ENCODE results near the gene PPP2R5A.

PPP2R5A gene

GRCh38 chr1:212284744-212285684, at the start of gene PPP2R5A:
TSS of gene PPP2R5A (plus strand) at chr1:212285410. CDS start at chr1:212286111, 701 bp downstream.
- peak; percentile 99 for DNase-seq

DNA sequence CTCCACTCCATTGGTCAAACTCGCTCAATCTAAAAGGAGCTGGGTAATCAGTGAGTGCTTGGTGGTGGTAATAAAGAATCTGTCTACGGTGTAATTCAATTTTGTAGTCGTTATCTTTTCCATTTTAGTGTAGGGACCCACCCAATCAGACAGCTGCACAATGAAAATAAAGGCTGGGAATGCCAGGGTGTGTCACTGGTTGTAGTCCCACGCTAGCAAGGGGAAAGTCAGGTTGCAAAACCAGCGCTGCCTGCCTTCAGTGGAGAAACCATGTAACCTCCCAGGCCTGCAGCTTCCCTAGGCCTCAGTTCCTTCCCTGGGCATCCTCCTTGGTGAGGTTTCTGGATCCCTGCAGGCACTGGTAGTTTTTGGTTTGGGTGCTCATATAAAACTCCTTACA, 49.4 kb upstream of the PPP2R5A start:
- no peak for DNase-seq

DNA sequence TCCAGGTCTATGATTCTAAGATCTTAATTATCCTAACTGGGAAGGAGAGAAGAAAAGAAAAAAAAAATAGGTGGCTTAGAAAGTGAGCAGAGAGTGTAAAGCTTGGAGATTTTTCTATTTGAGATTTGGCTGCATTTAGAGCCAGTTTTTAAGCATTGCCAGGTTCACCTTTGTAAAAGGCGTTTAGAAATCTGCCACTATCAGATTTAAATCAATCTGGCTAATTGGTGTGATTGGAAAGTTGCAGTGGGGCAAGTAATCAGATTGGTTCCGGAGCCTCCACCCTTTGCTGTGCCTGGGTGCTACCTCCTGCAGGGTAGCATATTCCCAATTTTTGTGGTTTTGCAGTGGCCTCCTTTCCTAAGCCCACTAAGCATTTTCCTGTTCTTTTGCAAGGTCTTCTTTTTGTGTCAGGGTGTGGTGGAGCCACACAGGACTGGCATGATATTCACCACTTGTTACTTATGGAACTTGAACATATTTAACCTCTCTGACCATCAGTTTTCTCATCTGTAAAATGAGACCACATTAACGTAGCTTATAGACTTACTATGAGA, 48.5 kb upstream of the PPP2R5A start:
- no peak for DNase-seq

- no peak for DNase-seq
Measured at GRCh38 chr1:212237651-212238050, 47.6 kb upstream of the PPP2R5A start.

GRCh38 chr1:212238552-212238951, 46.7 kb upstream of the PPP2R5A start:
- DNase-seq: no peak

DNA sequence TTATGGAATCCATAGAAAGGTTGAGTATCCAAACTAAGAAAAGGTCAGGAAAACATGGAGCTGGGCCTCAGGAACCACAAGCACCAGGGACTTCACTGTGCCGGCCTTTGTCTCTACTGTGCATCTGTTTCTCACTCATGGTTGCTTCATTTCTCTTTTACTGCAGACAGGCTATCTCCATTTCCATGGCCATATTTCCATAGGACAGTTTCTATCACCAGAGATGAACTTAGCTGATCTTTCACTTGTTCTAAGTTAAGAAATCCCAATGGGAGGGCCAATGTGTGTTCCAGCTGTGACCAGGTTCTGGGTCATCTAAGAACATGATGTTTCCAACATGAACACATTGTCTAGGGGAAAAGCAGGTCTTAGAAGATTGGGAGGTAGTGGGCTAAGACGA, 43.7 kb upstream of the PPP2R5A start:
- DNase-seq: no peak

DNA sequence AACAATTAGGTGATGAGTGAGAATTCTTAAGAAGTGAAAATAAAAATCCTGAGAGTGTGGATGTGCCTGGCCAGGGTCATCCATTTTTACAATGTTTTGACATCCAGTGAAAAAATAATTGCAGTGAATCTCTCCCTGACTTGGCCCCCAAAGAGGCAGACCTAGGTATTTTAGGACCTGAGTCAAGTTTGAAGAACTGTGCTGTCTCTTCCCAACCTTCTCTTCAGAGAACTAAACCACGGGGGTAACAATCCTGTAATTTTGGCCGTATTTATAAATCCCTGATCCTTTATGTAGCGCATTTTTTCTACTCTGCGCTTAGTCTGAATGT, 43.3 kb upstream of the PPP2R5A start:
- no peak for DNase-seq

DNA sequence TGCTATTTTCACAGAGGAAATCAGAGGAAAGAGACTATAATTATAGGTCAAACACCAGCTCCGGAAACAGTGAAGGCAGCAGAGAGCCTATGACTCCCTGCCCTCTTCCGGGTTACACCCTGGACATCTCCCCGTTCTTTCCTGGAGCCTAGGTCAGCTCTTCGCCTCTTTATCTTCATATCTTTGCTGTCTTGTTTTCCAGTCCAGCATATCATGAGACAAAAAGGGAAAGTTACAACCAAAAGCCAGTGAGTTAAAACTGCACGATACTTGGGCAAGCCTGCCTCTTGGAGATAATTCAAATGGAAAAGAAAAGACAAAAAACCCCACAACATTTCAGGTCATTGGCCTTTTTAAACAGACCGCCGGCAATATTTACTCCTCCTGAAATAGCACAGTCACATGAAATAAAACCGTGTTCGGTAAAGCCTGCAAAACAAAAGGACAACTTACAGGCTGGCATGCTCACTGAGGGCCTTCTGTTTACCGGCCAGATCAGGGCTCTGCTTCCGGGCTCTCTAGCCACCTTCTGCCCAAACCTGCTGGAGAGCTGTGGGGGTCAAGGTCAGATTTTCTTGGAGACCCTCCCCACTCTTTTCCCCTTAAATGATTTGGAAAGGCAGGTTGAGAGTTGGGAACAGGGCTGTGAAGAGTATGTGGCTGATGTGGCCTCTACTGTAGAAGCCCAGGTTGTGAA, 42.8 kb upstream of the PPP2R5A start:
- DNase-seq: no peak

DNA sequence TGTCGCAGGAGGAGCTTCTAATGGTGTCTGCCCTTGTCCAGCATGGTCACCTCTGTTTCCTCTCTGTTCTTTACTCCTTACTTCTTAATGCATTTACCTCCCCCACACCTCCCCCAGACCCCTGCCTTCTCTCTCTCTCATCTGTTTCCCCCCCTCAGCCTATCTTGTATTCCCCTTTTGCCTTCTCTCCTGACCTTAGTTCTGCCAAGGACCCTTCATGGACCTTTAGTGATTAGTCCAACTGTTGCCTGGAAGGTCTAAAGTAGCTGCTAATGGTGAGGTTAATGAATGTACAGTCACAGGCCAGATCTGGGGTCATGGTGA, 42.3 kb upstream of the PPP2R5A start:
- no peak for DNase-seq

DNA sequence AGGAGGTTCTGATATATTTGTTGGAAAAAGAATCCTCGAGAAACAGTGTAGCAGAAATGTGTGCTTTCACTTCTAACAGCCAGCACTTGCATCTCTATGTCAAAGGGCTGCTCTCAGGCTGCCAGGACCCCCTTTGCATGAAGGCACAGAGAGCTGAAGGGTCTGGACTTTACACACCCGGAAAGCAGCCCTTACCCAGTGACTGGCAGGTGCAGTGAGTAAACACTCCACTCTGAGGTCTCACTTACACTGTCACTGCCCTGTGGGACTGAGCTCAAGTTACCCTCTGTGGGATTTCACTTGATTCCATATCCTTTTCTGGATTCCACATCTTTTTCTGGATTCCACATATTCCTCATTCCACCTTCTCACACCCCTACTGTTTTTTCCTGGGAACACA, 40.8 kb upstream of the PPP2R5A start:
- no peak for DNase-seq

DNA sequence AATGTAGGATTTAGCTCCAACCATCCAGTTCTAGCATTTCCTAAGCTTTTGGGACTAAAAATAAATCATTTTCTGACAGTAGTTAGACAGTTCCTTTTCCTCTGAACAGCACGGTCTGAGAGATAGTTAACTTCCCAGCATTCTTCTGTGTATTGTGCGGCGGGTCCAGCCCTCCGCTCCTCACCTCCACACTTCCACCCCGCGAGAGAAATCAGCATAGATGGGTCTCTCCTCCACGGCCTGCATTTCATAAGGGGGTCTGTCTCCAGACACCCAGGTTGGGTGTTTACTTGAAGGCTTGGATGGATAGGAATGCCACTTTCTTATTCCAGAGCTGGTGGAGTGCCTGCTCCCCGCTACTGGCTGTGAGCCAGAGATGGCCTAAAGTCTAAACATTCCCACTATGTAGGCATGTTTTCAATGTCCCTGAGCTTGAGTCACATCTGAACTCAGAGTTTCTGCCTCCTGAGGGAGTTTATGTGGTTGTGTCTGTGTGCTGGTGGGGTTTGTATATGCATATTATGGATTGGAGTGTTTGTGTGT, 38.0 kb upstream of the PPP2R5A start:
- no peak for DNase-seq

- DNase-seq: no peak
Measured at GRCh38 chr1:212247988-212248387, 37.2 kb upstream of the PPP2R5A start.

- DNase-seq: no peak
Measured at GRCh38 chr1:212254853-212255363, 30.3 kb upstream of the PPP2R5A start.

- DNase-seq: no peak
Measured at GRCh38 chr1:212255705-212256307, 29.4 kb upstream of the PPP2R5A start.

- DNase-seq: no peak
Measured at GRCh38 chr1:212256369-212256768, 28.8 kb upstream of the PPP2R5A start.

DNA sequence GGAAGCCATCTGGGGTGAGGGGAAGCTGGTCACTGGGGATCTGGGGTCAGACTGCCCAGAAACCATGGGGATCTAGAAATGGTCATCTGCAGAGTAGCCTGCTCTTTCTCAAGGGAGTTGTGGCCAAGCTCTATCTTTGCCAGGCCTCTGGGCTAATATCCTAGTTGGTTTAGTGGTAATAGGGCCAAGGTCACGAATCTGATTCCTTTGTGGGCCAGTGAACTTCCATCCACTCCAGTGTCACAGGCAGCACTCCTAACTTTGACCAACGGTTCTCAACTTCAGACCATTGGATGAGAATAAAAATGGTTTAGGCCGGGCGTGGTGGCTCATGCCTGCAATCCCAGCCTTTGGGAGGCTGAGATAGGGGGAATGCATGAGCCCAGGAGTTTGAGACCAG, 28.1 kb upstream of the PPP2R5A start:
- no peak for DNase-seq

DNA sequence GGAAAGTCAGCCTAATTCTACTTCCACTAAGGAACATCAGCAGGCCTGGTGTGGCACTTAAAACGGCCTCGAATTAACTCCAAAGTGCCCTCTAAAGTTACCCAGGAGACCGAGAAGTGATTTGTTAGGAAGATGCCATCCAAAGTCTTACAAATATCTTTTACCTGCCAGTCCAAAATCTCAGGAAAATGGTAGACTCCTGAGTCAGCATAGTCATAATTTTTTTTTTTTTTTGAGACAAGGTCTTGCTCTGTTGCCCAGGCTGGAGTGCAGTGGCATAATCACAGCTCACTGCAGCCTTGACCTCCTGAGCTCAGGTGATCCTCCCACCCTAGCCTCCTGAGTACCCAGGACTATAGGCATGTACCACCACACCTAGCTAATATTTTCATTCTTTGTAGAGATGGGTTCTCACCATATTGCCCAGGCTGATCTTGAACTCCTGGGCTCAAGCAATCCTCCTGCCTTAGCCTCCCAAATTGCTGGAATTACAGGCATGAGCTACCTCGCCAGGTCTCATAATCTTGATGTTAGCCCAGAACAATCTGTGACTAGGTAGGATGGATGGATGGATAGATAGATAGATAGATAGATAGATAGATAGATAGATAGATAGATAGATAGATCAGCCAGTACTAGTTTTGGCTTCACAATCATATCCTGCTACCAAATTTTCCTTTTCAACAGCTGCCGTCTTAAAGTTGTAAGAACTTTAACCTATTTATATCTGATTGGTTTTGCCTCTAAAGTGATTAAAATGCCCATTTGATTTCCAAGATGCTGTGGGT, 25.3 kb upstream of the PPP2R5A start:
- DNase-seq: no peak

DNA sequence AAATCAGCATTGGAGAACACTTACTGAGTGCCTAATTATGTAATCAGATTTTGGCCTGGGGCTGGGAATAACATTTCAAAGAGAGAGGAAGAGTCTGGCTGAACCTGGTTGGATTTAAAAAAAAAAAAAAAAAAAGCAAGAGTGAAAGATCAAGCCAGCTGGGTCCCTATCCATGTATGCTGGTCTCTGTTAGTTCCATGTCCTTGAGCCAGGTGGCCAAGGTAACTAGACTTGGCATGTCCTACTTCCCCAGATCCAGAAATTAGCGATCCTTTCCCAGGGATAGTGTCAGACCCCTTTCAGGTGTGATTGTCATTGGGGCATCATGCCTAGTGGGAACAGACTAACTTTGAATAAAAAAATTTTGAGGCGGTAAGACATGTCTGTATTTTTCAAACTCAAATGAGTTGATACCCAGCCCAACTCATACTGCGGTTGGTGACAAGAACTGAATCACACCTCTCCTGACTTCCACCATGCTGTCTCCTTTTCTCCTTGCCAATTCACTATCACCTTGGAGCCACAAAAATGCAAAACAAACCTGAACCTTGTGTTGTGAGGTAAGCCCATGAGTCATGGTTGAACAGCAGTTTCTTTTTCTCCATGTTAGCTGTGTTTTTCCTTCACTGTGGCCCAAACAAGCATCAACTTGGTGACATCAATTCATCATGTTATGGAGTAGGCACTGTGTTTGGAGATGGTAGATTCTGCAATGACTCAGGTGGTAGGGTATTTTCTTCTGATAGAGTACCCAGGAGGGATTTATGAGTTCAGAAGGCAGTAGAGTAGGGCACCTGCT, 24.5 kb upstream of the PPP2R5A start:
- no peak for DNase-seq

DNA sequence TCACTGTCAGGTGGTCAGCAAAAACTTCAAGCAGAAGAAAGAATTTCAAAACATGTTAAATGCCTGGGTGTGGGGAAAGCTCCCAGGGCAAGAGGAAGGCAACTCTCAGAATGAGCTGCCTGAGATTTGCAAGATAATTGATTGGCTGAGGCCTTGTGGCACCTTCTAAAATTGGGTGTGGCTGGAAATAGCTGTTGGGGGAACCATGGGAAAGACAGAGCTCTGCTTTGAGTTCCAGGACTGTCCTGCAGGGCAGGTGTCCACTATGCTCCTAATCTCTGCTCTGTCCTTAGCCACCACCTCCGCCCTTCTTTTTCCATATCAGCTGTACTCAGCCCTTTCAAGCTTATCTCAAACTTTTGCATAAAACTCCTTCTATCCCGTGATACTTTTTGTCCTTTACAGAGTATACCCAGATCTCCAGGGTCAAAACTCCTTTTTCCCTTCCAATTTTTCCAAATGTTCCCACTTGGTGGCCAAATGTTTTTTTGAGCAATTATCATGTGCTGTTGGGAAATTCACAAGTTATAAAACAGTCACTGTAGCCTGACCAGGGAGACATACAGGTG, 23.8 kb upstream of the PPP2R5A start:
- no peak for DNase-seq

DNA sequence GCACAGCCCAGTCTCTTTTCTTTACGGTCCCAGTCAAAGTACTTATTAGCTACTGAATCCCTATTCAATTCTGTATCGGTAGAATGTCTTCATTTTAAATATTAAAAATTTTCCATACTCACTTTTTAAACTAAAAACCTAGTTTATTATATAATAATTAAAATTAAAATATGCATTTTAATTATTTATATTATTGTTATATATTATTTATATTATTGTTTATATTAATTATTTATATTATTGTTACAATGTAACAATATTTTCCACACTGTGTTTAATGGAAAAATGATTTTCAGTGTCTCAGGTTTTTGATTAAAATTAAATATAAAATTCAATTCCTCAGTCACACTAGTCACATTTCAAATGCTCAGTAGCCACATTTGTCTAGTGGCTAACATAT, 18.2 kb upstream of the PPP2R5A start:
- no peak for DNase-seq

- no peak for DNase-seq
Measured at GRCh38 chr1:212267460-212267859, 17.8 kb upstream of the PPP2R5A start.

All from NCI-H1105 treated with DMSO at 0.1 percent for 48 hours (cell line).